ENCODE results near the gene PCNT. TPM values are rescaled to one million over a fixed set of nuclear protein-coding genes. Genes with fewer than 3 reads are reported as not detected.

PCNT gene
- total and polyA plus RNA-seq, 10 of the 15 experiments (the other 5 are each of a cell fraction or from before 2014, with no cell fraction given) = 2.9 to 39.6 (median 20.5) TPM

DNA sequence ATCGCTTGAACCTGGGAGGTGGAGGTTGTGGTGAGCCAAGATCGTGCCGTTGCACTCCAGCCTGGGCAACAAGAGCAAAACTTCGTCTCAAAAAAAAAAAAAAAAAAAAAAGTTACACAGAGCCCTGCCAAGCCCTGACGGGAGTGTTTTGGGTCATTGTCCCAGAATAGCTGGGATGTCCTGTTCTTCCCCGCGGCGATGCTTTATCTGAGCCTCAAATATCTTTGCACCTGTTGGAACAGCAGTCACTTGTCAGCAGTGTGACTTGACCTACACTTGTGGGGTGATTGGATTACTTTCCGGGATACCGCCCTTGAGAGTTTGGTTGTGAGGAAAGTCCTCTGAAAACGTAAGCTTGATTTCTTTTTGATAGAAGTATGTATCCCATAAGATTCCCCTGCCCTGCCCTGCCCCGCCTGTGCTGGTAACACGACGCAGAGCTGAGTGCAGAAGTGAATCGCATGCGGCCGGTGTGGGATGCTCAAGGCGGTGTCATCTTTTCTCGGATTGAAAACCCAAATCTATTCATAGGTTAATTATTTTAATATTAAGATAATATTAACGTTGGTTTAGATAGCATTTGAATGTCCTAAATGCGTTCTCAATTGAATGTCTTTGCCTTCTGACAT lies 50.9 kb downstream of the PCNT start:
- CTCF ChIA-PET = no interaction called here
- no TSS peak for BruUV-seq (replicated peaks)

DNA sequence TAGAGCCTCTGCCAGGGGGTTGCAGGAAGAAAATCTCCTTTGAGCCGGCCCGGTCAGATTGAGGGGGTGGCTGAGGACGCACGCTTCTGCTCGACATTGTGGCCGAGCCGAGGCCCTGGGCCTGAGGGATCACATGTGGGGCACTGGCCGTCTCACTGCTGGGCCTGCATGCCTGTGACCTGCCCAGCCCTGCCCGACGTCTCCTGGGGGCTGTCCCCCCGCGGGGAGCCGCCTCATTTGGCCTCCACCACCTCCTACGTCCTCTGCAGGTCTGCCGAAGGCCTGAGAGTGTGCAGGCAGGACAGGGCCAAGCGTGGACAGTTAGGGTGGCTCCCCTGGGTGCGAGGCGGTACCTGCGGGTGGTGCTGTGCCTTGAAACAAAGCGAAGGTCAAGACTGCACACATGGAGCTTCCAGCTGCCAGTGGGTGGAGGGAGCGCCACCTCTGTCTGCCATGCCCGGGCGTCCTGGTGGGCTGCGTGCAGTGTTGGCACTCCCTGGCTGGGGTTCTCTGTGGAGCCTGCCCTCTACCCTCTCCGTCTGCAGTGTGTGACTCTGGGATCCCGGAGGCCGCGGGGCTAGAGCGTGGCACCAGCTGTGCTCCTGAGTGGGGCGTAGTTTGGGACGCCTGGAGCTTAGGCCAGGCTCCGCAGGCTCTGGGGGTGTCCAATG lies 51.7 kb downstream of the PCNT start:
- intact Hi-C loops (cut with micrococcal nuclease; ENCODE audit: unreplicated experiment) = no loop called here
- no peaks in the 10 kb centered on the region for H4K20me1 ChIP-seq (ENCODE audit: control insufficient read depth, insufficient read depth)
- no peak overlapping the region for H2AFZ ChIP-seq (ENCODE audit: control insufficient read depth, low read depth, low read length)
- H3K27me3 ChIP-seq (replicated peaks in 1 of 2; ENCODE audit: control insufficient read depth in 2 of 2, insufficient read depth in 2 of 2, low read length in 1 of 2) = no peaks in the 10 kb centered on the region
- CTCF ChIA-PET = no interaction called here
- FAIRE-seq (no peak), DNase-seq (ENCODE audit: low read depth, low spot score) (no peak), ATAC-seq (no peak)
- 99% methylated on average over 27 of the region's 32 CpGs for WGBS (ENCODE audit: insufficient coverage, insufficient replicate concordance, low lambda C conversion rate, missing lambda C conversion rate)
- H3K9me3 ChIP-seq (replicated peaks; ENCODE audit: control insufficient read depth, insufficient read depth, low read length) = peaks cover 2% of the 10 kb centered on the region; the same call in 1 of the 3 replicates
- SMC1A ChIA-PET (ENCODE audit: uncharacterized antibody, unreplicated experiment) = no interaction called here
- no TSS peak for BruUV-seq (replicated peaks)
- in situ Hi-C loops (cut with MboI) = no loop called here
- no peak overlapping the region for H3K4me2 ChIP-seq (ENCODE audit: control insufficient read depth, insufficient read depth)
- no peak overlapping the region for H3K27ac ChIP-seq (ENCODE audit: control insufficient read depth, insufficient read depth)
- peaks cover 9 to 16% of the 10 kb centered on the region in 2 experiments; a peak in 3 of 4 replicates for H3K36me3 ChIP-seq (ENCODE audit: control insufficient read depth in 2 of 2, insufficient read depth in 2 of 2, low read length in 1 of 2)
- H3K4me1 ChIP-seq (ENCODE audit: control insufficient read depth, insufficient read depth, low read length) = peaks cover 7% of the 10 kb centered on the region
- peaks cover 11% of the 10 kb centered on the region for H3K79me2 ChIP-seq (ENCODE audit: control insufficient read depth, insufficient read depth, low read length)
- no peak overlapping the region for H3K4me3 ChIP-seq
- RAD21 ChIA-PET (ENCODE audit: unreplicated experiment) = no interaction called here
- TF ChIP-seq, protein P1, sequence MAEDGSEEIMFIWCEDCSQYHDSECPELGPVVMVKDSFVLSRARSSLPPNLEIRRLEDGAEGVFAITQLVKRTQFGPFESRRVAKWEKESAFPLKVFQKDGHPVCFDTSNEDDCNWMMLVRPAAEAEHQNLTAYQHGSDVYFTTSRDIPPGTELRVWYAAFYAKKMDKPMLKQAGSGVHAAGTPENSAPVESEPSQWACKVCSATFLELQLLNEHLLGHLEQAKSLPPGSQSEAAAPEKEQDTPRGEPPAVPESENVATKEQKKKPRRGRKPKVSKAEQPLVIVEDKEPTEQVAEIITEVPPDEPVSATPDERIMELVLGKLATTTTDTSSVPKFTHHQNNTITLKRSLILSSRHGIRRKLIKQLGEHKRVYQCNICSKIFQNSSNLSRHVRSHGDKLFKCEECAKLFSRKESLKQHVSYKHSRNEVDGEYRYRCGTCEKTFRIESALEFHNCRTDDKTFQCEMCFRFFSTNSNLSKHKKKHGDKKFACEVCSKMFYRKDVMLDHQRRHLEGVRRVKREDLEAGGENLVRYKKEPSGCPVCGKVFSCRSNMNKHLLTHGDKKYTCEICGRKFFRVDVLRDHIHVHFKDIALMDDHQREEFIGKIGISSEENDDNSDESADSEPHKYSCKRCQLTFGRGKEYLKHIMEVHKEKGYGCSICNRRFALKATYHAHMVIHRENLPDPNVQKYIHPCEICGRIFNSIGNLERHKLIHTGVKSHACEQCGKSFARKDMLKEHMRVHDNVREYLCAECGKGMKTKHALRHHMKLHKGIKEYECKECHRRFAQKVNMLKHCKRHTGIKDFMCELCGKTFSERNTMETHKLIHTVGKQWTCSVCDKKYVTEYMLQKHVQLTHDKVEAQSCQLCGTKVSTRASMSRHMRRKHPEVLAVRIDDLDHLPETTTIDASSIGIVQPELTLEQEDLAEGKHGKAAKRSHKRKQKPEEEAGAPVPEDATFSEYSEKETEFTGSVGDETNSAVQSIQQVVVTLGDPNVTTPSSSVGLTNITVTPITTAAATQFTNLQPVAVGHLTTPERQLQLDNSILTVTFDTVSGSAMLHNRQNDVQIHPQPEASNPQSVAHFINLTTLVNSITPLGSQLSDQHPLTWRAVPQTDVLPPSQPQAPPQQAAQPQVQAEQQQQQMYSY (CRISPR knock-in tag; IDR thresholded peaks at IDR 0.05) = no peak
- TF ChIP-seq HDAC2 (IDR thresholded peaks at IDR 0.05) (no peak), SPI1 (IDR thresholded peaks at IDR 0.05; ENCODE audit: borderline replicate concordance, insufficient read depth, low read depth, low read length) (no peak), SUZ12 (IDR thresholded peaks at IDR 0.05; ENCODE audit: unreplicated experiment) (no peak), KDM1A (IDR thresholded peaks at IDR 0.05; ENCODE audit: borderline replicate concordance) (no peak)
- POLR2A ChIA-PET = no interaction called here
- H3K9ac ChIP-seq (ENCODE audit: control insufficient read depth, insufficient read depth, low read length) = no peak overlapping the region

More for the DNA sequence above, 50.9 kb downstream of the PCNT start:
- Histone ChIP-seq H3K4me3 (no peak overlapping the region), H3K79me2 (ENCODE audit: control insufficient read depth, insufficient read depth, low read length) (peaks cover 18% of the 10 kb centered on the region), H3K27ac (ENCODE audit: control insufficient read depth, insufficient read depth) (no peak overlapping the region), H3K4me1 (ENCODE audit: control insufficient read depth, insufficient read depth, low read length) (peaks cover 8% of the 10 kb centered on the region), H2AFZ (ENCODE audit: control insufficient read depth, low read depth, low read length) (no peak overlapping the region), H3K9ac (ENCODE audit: control insufficient read depth, insufficient read depth, low read length) (no peak overlapping the region), H3K4me2 (ENCODE audit: control insufficient read depth, insufficient read depth) (no peak overlapping the region), H3K27me3 (replicated peaks in 1 of 2; ENCODE audit: control insufficient read depth in 2 of 2, insufficient read depth in 2 of 2, low read length in 1 of 2) (no peaks in the 10 kb centered on the region), H4K20me1 (ENCODE audit: control insufficient read depth, insufficient read depth) (no peaks in the 10 kb centered on the region), H3K9me3 (replicated peaks; ENCODE audit: control insufficient read depth, insufficient read depth, low read length) (peaks cover 2% of the 10 kb centered on the region; the same call in 1 of the 3 replicates), H3K36me3 (ENCODE audit: control insufficient read depth in 2 of 2, insufficient read depth in 2 of 2, low read length in 1 of 2) (peaks cover 9 to 16% of the 10 kb centered on the region in 2 experiments; a peak in 3 of 4 replicates)
- WGBS (ENCODE audit: insufficient coverage, insufficient replicate concordance, low lambda C conversion rate, missing lambda C conversion rate) = 92% methylated on average over 17 of the region's 21 CpGs
- ChIA-PET POLR2A (no interaction called here), RAD21 (ENCODE audit: unreplicated experiment) (interaction anchor here (0.7 kb wide), 1 partner anchor 1284 kb away, joined by 3 read pairs; no protein-coding TSS in a partner anchor), SMC1A (ENCODE audit: uncharacterized antibody, unreplicated experiment) (no interaction called here)
- TF ChIP-seq SMARCA5 (IDR thresholded peaks at IDR 0.05) (no peak), SIX5 (IDR thresholded peaks at IDR 0.05; ENCODE audit: low read depth, low read length, severe bottlenecking) (no peak), MXI1 (IDR thresholded peaks at IDR 0.05; ENCODE audit: low read depth, low read length) (no peak), CBFB (IDR thresholded peaks at IDR 0.05; ENCODE audit: low read depth) (no peak)
- FAIRE-seq (no peak), DNase-seq (ENCODE audit: low read depth, low spot score) (no peak), ATAC-seq (no peak)
- in situ Hi-C loops (cut with MboI) (no loop called here), intact Hi-C loops (cut with micrococcal nuclease; ENCODE audit: unreplicated experiment) (no loop called here)
